AG04449 (cell line): ENCODE data around the gene KIF6.

Source experiments
- CTCF ChIA-PET: fragments of 350-600 bp; formaldehyde crosslinking; extraction: SDS; loops from one replicate; lab custom pipeline; 2021; ENCODE audit warnings: antibody characterized with exemption; lab: Yijun Ruan, JAX
- POLR2A ChIA-PET: fragments of 400-600, 350-600 bp; formaldehyde crosslinking; extraction: SDS; loops from one replicate; lab custom pipeline; 2020; ENCODE audit warnings: antibody characterized with exemption, inconsistent platforms; lab: Yijun Ruan, JAX
- DNase-seq: peaks from one replicate; pipeline ENCODE4 v3.0.0-alpha.2; 2010; ENCODE audit warnings: low read depth, low spot score
- H3K4me3 ChIP-seq: 2 replicates; pipeline ENCODE4 v1.5.1; 2011; ENCODE audit warnings: low read depth, mild to moderate bottlenecking, control low read depth, low read length
- TF ChIP-seq, protein P1 (sequence below): IDR thresholded peaks from one replicate; pipeline ENCODE4 v1.5.1; 2011; ENCODE audit warnings: mild to moderate bottlenecking, moderate library complexity, low read length, control low read depth, inconsistent platforms; ENCODE audit not compliant: insufficient read depth; ENCODE audit errors: missing control alignments

Gene KIF6

DNA sequence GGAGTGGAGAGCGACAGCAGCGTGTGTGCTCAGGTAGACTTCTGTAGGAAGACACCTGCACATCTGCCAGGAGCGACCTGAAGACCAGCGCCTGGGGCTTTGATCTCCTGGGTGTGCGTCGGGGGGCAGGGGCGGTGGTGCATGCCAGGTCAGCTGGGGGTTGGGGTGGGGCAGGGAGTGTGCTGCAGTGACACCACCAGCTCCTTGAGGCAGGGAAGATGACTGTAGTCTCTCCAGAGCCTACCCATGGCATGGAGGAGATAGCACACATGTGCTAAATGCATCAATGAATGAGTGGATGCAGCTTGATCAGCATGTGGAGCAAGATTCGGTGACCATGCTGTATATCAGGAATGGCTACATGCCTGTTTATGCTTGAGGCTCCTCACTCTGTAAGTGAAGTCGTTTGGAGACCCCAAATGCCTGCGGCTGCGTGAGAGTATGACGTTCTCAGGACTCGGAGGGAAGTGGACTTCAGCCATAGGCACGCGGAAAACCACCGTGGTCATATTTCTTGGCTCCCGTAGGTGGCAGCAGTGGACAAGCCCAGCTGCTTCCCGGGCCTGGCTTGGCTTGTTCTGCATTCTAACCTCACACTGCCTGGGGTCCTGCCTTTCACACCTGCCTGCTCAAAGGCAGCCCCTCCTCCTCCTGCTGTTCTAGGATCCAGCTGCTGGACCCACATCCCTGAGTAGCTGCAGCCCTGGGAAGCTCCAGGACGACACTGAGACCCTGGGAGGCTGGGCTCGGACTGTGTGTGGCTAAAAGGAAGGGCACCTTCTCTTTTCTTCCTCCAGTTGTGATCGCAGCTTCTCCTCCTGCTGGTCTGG, 363.3 kb downstream of the KIF6 start:
- POLR2A ChIA-PET = interaction anchor here (0.5 kb wide), 1 partner anchor 532 kb away, joined by 4 read pairs; no protein-coding TSS in a partner anchor
- TF ChIP-seq, protein P1, sequence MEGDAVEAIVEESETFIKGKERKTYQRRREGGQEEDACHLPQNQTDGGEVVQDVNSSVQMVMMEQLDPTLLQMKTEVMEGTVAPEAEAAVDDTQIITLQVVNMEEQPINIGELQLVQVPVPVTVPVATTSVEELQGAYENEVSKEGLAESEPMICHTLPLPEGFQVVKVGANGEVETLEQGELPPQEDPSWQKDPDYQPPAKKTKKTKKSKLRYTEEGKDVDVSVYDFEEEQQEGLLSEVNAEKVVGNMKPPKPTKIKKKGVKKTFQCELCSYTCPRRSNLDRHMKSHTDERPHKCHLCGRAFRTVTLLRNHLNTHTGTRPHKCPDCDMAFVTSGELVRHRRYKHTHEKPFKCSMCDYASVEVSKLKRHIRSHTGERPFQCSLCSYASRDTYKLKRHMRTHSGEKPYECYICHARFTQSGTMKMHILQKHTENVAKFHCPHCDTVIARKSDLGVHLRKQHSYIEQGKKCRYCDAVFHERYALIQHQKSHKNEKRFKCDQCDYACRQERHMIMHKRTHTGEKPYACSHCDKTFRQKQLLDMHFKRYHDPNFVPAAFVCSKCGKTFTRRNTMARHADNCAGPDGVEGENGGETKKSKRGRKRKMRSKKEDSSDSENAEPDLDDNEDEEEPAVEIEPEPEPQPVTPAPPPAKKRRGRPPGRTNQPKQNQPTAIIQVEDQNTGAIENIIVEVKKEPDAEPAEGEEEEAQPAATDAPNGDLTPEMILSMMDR = peak; percentile 85
- CTCF ChIA-PET = interaction anchor here (0.6 to 8.2 kb wide), 20 partner anchors 8 to 1666 kb away, joined by 3 to 40 read pairs (median 4); no protein-coding TSS in a partner anchor
- no peak for DNase-seq
- H3K4me3 ChIP-seq = peak overlapping the region; percentile 13; the same call in 1 of the 2 replicates

DNA sequence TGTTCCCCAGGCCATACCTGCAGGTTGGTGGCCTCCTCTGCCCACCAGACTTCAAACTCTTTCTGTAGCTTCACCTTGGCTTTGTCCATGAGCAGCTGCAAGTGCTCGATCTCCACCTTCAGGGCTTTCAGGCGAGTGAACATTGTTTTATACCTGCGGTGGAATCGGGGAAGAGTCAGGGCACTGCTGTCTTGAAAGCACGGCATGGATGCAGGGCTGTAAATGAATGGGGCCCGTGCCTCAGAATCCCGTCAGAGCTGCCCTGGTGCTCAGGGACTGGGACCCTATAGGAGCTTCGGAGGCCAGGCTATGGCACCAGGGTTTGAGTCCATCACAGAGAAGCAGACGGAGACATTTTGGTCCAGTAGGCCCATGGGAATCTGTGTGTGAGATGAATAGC, 364.8 kb downstream of the KIF6 start:
- POLR2A ChIA-PET = no interaction called here
- no peak for DNase-seq
- no peak overlapping the region for H3K4me3 ChIP-seq
- CTCF ChIA-PET = interaction anchor here (1.4 to 8.2 kb wide), 2 partner anchors 10 to 12 kb away, joined by 4 to 40 read pairs; no protein-coding TSS in a partner anchor
- TF ChIP-seq, protein P1 = no peak

DNA sequence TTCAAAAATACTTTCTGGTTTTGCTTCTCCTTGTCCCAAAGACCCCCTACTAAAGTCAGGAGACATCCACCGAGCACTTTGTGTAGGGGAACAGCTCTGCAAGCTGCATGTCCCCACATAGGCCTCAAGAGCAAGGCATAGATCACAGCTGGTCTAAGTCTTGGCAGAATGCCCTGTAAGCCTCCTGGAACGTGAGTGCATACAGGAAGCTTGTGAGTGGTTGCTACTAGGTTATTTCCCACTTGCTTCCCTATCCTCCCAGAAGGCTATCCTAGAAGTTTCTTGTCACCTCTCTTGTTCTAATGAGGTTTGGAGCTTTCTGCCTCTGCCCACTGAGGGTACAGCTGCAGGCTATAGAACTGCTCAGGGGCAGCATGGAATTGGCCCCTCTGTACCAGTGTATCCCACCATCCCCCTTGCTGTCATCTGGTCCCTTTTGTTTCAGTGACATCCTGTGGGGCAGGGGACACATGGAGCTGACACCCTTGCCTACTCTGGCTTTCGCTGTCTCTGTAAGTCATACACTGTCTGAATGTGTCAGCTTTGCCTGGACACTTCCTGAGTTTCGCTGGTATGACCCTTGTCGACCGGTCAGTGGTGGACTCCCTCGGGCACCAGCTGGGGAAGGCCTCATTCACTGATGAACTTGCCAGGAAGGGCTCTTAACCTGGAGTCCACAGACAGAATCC, 367.1 kb downstream of the KIF6 start:
- CTCF ChIA-PET = interaction anchor here (1.4 to 8.2 kb wide), 2 partner anchors 10 to 535 kb away, joined by 5 to 40 read pairs; no protein-coding TSS in a partner anchor

DNA sequence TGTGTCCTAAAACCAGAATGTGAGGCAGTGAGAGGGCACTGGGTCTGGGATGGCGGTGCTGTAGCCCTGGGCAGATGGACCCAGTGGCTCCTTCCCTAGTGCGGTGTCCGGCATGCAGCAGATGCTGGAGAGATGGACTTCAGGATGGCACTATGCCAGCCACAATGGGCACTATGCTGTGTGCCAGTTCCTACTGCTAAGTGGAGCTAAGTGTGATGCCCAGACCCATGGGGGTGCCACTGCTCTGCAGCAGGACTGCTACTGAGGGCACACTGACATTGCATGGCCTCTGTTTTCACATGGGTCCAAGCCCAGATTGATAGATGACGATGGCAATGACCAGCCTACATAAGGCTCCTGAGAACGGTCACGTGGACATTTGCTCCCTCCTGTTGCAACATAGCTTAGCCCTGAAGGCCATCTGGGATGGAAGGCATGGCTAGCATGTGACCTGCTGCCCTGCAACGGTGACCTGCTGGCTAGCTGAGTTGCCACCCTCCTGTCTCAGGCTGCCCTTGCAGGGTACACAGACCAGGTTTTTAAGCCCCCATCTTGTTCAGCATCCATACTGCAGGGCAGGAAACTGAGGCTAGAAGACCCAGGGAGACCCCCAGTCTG, 371.4 kb downstream of the KIF6 start:
- H3K4me3 ChIP-seq = no peak overlapping the region
- ChIA-PET POLR2A (no interaction called here), CTCF (interaction anchor here (0.5 to 1.3 kb wide), 2 partner anchors 8 to 971 kb away, joined by 4 to 8 read pairs; no protein-coding TSS in a partner anchor)
- DNase-seq = no peak
- TF ChIP-seq, protein P1 = no peak

More for the DNA sequence above, 367.1 kb downstream of the KIF6 start:
- TF ChIP-seq, protein P1 = no peak
- no peak overlapping the region for H3K4me3 ChIP-seq
- DNase-seq = no peak
- POLR2A ChIA-PET = no interaction called here

DNA sequence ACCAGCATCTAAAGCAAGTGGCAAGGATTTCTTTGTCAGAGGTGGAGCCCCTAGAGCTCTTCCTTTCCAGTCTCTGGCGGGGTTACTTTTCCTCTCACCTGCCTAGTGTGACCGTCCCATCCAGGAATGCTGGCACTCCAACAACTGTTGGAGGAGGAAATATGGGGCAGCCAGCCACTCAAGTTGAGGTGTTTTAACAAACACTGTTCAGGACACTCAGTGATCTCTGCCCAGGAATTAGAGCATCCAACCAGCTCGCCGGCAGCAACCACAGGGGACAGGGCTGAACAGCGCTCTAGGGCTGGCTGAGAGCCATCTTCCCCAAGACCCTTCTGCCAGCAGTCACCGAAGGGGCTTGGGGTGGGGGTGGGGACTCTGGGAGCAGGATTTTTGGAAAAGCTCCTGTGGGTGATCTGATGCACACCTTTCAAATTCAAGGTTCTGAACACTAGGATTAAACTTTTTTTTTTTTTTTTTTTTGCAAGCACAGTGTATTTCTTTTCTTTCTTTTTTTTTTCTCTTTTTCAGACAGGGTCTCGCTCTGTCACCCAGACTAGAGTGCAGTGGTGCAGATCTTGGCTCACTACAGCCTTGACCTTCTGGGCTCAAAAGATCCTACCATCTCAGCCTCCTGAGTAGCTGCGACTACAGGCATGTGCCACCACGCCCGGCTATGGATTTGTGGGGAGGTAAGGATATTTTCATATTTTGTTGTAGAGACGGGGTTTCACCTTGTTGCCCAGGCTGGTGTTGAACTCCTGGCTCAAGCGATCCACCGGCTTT, 374.3 kb downstream of the KIF6 start:
- no peak overlapping the region for H3K4me3 ChIP-seq
- DNase-seq = no peak
- TF ChIP-seq, protein P1 = no peak
- ChIA-PET POLR2A (no interaction called here), CTCF (interaction anchor here (0.8 to 5.7 kb wide), 4 partner anchors 9 to 542 kb away, joined by 3 to 40 read pairs (median 5); no protein-coding TSS in a partner anchor)
